HG03571 (cell line): Measurements from ENCODE around the gene ZFPM1.

Experiments
- ATAC-seq: cut with Tn5 transposase; IDR thresholded peaks from one replicate; pipeline ENCODE4 v1.9.1; 2021; ENCODE audit not compliant: unreplicated experiment

ZFPM1 gene

DNA sequence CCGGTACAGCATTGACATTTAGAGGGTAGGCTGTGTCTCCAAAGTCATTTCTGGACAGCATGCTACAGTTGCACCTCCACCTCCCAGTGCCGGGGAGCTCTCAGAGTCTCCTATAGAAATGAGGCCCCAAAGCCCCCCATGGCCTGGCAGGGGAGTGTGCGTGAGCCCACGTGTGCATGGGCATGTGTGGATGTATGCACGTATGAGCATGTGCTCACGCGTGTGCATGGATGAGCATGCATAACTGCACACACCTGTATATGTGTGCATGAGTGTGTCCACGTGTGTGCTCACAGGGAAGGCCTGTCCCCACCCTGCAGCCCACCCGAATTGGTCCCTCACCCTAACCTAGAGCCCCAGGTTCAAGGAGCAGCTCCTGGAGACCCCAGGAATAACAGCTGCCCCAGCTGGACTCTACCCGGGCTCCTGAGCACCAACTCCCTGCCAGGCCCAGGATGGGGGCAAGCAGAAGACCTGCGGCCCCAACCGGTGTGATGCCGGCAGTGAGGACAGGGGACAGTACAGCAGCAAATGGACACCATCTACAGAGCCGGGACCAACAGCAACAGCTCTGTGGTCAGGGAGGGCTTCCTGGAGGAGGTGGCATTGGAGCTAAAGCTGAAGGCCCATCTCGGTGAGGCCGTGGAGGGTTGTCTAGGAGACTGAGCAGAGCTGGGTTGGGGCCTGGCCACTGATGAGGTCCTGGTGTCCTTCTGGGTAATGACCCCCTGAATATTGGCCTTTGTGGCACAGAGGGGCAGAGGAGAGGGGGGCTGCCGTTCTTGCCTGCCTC is 35.2 kb upstream of the ZFPM1 start:
- ATAC-seq: no peak

DNA sequence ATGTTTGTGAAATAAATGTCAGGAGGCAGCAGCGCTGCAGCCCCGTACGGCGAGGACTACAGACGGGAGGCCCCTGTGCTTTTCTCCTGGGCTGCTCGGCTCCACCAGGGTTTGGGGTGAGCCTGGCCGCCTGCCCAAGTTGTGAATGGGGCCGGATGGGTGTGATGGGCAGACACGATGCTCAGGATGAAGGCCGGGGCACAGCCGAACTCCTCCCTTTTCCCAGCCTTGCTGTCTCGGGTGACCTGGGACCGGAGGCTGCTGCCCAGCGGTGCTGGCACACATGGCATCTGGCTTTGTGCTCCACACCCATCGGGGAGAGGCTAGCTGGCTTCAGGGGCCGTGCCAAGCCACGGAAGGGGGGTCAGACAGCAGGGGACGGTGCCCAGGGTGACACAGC is 34.2 kb upstream of the ZFPM1 start:
- no peak for ATAC-seq

DNA sequence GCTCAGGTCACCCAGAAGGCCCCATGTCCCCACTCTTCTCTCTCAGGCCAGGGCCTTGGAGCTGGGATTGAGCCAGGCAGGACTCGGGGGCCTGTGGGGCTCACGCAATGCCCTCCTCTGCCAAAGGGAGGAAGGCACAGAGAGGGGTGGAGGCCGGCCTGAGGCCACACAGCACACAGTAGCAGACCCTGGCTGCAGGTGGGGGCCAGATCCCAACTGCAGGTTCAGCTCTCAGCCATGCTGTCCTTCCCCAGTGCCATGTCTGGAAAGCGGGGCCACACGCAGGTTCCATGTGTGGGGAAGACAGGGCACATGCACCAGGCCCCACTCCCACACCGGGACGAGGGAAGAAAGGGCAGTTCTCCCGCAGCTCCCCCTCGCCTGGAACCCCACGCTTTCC is 33.3 kb upstream of the ZFPM1 start:
- ATAC-seq: no peak

DNA sequence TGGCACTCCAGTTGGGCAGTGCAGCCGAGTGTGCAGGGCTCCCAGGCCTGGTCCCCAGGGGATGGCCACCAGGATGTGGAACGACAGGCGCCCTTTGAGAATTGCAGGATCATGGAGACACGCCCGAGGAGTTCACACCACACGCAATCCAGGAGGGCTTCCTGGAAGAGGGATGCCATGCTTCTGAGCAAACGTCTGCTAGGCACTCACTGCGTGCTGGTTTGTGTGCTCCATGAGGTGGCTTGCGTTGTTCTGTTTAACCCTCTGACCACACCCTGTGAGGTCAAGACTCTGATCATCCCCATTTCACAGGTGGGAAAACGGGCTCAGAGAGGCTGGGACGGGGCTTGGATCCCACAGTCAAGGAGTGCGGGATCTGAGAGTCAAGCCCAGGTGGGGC is 32.6 kb upstream of the ZFPM1 start:
- ATAC-seq: no peak

DNA sequence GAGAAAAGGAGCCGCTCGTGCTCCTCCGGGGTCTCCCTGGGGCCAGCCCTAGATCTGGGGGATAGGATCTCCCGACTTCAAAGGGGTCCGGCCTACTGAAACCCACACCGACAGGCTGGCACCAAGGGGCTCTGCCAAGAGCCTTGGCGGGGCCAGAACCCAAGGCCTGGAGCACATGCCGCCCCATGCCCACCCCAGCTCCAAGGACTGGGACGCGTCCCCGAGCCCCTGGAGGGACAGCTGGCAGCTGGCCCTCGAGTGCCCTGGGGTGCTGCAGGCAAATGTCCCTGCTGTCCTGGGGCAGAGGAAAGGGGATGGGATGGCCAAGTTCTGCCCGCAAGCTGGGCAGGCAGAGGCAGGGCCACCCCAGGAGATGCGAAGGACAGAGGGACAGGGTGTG is 31.8 kb upstream of the ZFPM1 start:
- no peak for ATAC-seq

DNA sequence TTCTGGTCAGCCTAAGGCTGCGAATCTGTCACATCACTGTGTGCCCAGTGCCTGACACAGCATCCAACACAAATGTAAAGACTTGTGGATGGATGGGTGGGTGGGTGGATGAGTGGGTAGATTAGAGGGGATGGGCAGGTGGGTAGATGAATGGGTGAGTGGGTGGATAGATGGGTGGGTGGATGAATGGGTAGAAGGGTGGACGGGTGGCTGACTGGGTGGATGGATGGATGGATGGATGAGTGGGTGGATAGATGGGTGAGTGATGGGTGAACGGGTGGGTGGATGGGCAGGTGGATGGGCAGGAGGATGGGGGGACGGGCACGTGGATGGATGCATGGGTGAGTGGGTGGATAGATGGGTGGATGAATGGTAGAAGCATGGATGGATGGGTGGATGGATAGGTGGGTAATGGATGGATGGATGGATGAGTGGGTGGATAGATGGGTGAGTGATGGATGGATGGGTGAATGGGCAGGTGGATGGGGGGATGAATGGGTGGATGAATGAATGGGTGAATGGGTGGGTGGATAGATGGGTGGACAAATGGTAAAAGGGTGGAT is 31.1 kb upstream of the ZFPM1 start:
- no peak for ATAC-seq

DNA sequence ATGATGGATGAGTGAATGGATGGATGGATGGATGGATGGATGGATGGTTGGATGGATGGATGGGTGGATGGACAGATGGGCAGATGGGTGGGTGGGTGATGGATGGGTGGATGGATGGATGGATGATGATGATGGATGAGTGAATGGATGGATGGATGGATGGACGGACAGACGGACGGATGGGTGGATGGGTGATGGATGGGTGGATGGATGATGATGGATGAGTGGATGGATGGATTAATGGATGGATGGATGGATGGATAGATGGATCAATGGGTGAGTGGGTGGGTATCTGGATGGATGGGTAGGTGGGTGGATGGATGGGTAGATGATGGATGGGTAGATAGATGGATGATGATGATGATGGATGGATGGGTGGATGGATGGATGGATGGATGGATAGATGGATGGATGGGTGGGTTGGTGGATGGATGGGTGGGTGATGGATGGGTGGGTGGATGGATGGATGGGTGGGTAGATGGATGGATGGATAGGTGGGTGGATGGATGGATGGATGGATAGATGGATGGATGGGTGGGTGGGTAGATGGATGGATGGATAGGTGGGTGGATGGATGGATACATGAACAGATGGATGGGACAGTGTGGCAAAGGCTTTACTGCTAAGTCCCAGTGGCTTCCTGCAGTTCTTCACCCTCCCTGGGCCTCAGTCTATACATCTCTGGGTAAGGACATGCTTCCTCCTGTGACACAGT is 30.2 kb upstream of the ZFPM1 start:
- ATAC-seq: no peak

DNA sequence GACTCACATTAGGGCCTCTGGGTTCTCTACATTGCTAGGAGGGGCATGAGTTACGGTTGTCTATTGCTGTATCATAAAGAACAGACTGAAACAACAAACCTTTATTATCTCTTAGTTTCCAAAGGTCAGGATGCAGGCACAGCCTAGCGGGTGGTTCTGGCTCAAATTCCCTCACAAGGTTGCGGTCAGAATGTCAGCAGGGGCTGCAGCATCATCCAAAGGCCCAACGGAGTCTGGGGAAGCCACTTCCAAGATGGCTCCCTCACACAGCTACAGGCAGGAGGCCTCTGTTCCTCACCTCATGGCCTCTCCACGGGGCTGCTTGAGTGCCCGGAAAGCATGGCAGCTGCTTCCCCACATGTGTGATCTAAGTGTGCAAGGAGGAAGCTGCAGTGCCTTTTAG is 29.6 kb upstream of the ZFPM1 start:
- no peak for ATAC-seq

DNA sequence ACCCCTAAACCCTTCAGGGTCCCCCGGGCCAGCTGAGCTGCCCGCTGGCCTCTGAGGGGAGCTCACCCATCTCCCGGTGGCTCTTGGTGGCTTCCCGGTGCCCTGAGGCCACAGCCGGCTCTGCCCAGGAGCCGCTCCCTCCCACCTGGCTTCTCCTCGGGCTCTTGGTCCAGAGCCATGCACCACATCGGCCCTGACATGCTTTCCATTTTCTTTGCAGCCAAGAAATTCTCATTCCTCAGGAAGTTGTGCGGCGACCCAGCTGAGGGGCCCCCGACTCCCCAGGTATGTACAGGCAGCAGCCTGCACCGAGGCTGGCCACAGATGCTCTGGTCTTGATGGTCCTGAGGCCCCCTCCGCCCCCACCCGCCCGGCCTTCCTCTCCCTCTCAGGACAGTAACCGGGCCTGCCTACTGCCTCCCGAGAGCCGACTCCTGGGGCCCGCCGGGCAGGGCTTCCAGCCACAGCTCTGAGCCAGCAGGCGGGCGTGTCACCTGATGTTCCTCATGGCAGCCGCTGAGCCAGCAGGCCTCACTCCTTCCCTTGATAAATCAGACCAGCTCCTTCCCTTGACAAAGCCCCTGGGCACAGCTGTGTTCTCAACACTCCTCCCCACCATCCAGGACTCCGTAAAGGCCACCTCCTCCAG is 28.4 kb upstream of the ZFPM1 start:
- no peak for ATAC-seq

DNA sequence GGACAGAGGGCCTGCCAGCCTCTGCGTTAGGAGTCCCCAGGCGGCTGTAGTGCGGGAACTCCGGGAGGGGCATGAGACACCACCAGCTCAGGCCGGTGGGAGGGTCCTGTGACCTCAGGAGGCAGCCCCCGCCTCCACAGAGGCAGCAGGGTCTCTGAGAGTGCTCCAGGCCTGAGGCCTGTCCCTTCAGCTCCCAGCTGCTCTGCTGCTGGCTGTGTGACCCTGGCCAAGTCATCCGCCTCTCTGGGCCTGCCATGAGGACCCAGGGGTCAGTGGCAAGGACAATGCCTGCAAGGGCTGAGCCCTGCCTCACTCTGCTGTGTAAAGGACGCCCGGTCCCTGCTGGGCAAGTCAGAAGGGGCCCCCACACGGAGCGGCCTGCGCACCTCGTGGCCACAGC is 27.1 kb upstream of the ZFPM1 start:
- ATAC-seq: no peak

DNA sequence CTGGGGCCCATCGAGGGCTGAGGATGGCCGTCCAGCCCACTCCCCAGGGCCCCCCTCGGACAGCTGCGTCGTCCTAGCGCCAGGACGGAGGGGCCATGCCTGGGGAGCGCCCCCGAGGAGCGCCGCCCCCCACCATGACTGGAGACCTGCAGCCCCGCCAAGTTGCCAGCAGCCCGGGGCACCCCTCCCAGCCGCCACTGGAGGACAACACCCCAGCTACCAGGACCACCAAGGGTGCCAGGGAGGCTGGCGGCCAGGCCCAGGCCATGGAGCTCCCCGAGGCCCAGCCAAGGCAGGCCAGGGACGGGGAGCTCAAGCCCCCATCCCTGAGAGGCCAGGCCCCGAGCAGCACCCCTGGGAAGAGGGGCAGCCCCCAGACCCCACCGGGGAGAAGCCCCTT is 25.7 kb upstream of the ZFPM1 start:
- ATAC-seq: no peak

DNA sequence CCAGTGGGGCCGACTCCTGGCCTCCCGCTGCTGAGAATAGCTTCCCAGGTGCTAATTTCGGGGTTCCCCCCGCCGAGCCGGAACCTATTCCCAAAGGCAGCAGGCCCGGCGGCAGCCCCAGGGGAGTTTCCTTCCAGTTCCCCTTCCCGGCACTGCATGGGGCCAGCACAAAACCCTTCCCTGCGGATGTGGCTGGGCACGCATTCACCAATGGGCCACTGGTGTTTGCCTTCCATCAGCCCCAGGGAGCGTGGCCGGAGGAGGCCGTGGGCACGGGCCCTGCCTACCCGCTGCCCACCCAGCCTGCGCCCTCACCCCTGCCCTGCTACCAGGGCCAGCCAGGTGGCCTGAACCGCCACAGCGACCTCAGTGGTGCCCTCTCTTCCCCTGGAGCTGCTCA is 24.9 kb upstream of the ZFPM1 start:
- ATAC-seq: no peak

DNA sequence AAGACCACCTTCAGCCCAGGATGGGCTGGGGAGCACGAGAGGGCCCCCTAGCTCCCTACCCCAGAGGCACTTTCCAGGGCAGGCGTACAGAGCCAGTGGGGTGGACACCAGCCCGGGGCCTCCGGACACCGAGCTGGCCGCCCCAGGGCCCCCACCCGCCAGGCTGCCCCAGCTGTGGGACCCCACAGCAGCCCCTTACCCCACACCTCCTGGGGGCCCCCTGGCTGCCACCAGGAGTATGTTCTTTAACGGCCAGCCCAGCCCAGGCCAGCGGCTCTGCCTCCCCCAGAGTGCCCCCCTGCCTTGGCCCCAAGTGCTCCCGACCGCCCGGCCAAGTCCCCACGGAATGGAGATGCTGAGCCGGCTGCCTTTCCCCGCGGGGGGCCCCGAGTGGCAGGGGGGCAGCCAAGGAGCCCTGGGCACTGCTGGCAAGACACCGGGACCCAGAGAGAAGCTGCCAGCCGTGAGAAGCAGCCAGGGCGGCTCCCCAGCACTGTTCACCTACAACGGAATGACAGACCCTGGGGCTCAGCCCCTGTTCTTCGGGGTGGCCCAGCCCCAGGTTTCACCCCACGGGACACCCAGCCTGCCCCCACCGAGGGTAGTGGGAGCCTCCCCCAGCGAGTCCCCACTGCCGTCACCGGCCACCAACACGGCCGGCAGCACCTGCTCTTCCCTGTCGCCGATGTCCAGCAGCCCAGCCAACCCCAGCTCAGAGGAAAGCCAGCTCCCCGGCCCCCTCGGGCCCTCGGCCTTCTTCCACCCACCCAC is 24.3 kb upstream of the ZFPM1 start:
- no peak for ATAC-seq

DNA sequence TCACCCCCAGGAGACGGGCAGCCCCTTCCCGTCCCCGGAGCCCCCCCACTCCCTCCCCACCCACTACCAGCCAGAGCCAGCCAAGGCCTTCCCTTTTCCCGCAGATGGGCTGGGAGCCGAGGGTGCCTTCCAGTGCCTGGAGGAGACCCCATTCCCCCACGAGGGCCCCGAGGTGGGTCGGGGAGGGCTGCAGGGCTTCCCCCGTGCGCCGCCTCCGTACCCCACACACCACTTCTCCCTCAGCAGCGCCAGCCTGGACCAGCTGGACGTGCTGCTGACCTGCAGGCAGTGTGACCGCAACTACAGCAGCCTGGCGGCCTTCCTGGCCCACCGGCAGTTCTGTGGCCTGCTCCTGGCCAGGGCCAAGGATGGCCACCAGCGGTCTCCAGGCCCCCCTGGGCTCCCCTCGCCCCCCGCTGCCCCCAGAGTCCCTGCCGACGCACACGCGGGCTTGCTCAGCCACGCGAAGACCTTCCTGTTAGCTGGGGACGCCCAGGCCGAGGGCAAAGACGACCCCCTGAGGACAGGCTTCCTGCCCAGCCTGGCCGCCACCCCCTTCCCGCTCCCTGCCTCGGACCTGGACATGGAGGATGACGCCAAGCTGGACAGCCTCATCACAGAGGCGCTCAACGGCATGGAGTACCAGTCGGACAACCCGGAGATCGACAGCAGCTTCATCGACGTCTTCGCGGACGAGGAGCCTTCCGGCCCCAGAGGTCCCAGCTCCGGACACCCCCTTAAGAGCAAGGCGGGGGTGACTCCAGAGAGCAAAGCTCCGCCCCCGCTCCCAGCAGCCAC is 23.5 kb upstream of the ZFPM1 start:
- ATAC-seq: no peak

DNA sequence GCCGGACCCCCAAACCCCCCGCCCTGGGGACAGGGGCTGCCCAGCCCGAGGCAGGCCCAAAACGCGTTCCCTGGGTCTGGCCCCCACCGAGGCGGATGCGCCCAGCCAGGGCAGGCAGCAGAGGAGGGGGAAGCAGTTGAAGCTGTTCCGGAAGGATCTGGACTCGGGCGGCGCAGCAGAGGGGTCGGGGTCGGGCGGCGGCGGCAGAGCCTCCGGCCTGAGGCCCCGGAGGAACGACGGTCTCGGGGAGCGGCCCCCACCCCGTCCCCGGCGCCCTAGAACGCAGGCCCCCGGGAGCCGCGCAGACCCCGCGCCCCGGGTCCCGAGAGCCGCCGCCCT is 22.9 kb upstream of the ZFPM1 start:
- peak; percentile 16 for ATAC-seq

DNA sequence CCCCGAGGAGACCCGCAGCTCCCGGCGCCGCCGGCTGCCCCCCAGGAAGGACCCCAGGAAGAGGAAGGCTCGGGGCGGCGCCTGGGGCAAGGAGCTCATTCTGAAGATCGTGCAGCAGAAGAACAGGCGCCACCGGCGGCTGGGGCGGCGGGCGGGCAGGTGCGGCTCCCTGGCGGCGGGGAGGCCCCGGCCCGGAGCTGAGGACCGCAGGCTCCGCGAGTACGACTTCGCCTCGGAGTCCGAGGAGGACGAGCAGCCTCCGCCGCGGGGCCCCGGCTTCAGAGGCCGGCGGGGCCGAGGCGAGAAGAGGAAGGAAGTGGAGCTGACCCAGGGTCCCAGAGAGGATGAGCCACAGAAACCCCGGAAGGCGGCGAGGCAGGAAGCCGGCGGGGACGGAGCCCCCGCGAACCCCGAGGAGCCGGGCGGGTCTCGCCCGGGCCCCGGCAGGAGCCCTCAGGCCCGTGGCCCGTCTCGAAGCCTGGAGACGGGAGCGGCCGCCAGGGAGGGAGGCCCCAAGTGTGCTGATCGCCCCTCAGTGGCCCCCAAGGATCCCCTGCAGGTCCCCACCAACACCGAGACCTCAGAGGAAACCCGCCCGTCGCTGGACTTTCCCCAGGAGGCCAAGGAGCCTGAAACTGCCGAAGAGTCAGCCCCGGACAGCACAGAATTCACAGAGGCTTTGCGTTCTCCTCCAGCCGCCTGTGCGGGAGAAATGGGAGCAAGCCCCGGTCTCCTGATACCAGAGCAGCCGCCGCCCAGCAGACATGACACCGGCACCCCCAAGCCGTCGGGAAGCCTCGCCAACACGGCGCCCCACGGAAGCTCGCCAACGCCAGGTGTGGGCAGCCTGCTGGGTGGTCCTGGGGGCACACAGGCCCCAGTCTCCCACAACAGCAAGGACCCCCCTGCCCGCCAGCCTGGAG is 22.3 kb upstream of the ZFPM1 start:
- ATAC-seq: peak; percentile 50

DNA sequence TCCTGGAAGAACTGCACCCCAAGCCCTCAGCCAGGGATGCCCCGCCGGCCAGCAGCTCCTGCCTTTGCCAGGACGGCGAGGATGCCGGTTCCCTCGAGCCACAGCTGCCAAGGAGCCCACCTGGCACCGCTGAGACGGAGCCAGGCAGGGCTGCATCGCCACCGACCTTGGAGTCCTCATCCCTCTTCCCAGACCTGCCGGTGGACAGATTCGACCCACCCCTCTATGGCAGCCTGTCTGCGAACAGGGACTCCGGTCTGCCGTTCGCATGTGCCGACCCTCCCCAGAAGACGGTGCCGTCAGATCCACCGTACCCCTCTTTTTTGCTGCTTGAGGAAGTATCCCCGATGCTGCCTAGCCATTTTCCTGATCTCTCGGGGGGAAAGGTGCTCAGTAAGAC is 21.4 kb upstream of the ZFPM1 start:
- no peak for ATAC-seq

DNA sequence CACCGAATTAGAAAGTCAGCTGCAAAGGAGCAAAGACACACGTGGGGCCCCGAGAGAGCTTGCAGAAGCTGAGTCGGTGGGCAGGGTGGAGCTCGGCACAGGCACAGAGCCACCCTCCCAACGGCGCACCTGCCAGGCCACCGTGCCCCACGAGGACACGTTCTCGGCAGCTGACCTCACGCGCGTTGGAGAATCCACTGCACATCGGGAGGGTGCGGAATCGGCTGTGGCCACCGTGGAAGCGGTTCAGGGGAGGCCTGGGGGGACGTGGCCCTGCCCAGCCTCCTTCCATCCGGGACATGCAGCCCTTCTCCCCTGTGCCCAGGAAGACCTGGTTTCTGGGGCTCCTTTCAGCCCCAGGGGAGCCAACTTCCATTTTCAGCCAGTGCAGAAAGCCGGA is 20.9 kb upstream of the ZFPM1 start:
- ATAC-seq: no peak

DNA sequence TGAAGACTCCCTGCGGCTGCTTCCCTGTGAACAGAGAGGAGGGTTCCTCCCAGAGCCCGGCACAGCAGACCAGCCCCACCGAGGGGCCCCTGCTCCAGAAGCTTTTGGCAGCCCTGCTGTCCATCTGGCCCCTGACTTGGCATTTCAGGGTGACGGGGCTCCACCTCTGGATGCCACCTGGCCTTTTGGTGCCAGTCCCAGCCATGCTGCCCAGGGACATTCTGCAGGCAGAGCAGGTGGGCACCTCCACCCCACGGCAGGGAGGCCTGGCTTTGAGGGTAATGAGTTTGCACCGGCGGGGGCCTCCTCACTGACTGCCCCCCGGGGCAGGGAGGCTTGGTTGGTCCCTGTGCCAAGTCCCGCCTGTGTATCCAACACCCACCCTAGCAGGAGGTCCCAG is 20.3 kb upstream of the ZFPM1 start:
- ATAC-seq: no peak
